ENCODE results near the gene MPP3.

DNA sequence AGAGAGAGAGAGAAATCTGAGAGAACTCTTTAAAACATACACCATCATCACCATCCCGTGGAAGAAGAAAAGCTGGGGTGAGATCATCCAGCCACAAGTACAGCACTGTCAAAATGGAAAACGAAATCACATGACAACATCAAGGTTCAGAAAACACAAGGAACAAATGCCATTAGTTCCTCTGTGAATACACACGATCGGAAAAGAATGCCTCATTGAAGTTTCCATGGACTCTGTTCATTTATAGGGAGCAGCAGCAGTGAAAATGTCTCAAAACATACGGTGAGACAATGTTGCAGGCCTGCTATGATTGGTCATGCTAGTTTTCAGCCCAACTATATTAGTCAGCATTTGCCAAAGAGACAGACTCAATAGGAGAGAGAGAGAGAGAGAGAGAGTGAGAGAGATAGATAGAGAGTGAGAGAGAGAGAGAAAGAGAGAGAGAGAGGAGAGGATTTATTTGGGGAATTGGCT, 48.3 kb downstream of the MPP3 start:
- TF ChIP-seq, protein P1, sequence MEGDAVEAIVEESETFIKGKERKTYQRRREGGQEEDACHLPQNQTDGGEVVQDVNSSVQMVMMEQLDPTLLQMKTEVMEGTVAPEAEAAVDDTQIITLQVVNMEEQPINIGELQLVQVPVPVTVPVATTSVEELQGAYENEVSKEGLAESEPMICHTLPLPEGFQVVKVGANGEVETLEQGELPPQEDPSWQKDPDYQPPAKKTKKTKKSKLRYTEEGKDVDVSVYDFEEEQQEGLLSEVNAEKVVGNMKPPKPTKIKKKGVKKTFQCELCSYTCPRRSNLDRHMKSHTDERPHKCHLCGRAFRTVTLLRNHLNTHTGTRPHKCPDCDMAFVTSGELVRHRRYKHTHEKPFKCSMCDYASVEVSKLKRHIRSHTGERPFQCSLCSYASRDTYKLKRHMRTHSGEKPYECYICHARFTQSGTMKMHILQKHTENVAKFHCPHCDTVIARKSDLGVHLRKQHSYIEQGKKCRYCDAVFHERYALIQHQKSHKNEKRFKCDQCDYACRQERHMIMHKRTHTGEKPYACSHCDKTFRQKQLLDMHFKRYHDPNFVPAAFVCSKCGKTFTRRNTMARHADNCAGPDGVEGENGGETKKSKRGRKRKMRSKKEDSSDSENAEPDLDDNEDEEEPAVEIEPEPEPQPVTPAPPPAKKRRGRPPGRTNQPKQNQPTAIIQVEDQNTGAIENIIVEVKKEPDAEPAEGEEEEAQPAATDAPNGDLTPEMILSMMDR (IDR thresholded peaks at IDR 0.05), result peak in 1 of 5 experiments; percentile 35
- no peak for TF ChIP-seq EP300 (IDR thresholded peaks at IDR 0.05)

All from tibial nerve (tissue), 4 donors.